BJ (cell line): Measurements from ENCODE around the gene NRCAM. TPM values are rescaled to one million over a fixed set of nuclear protein-coding genes. Genes with fewer than 3 reads are reported as not detected.

Source experiments
- CTCF ChIA-PET: fragments of 350-600 bp; formaldehyde crosslinking; extraction: SDS; loops from one replicate; lab custom pipeline; 2021; ENCODE audit warnings: antibody characterized with exemption, inconsistent platforms; lab: Yijun Ruan, JAX
- POLR2A ChIA-PET: fragments of 300-600 bp; sonication (Branson Sonifier 250); formaldehyde crosslinking; extraction: SDS; loops from one replicate; lab custom pipeline; 2021; ENCODE audit warnings: antibody characterized with exemption; lab: Charles Lee
- DNase-seq: peaks from one replicate; pipeline ENCODE4 v3.0.0-alpha.2; 2011; ENCODE audit warnings: low read depth
- H3K27me3 ChIP-seq: 2 replicates; pipeline ENCODE4 v1.6.0; 2011; ENCODE audit warnings: low read length; ENCODE audit not compliant: control insufficient read depth, insufficient read depth
- H3K36me3 ChIP-seq: 2 replicates; pipeline ENCODE4 v1.5.1; 2011; ENCODE audit warnings: low read length; ENCODE audit not compliant: control insufficient read depth, insufficient read depth
- H3K4me3 ChIP-seq: 2 replicates; pipeline ENCODE4 v1.5.1; 2011; ENCODE audit warnings: low read depth, mild to moderate bottlenecking, control low read depth, low read length
- CTCF ChIP-seq: IDR thresholded peaks from 2 replicates; pipeline ENCODE4 v1.5.1; 2011; ENCODE audit warnings: low read depth, mild to moderate bottlenecking, control low read depth, inconsistent platforms, low read length, moderate library complexity; ENCODE audit not compliant: insufficient read depth
- polyA plus RNA-seq: library from polyadenylated mRNA; depleted of rRNA; stranded (reverse); fragments of >200 nt; gene quantifications from 2 replicates; pipeline ENCODE4 v1.2.3, GENCODE V29; 2011

Gene NRCAM
- polyA plus RNA-seq, 1 experiment = 1.1 TPM

GRCh38 chr7:108166687-108167086, 289.5 kb downstream of the NRCAM start:
- no peaks in the 10 kb centered on the region for H3K36me3 ChIP-seq
- H3K4me3 ChIP-seq = no peak overlapping the region
- no peak for DNase-seq
- TF ChIP-seq CTCF = no peak
- H3K27me3 ChIP-seq = no peaks in the 10 kb centered on the region
- ChIA-PET CTCF (interaction anchor here (0.6 kb wide), 2 partner anchors 12 to 35 kb away, joined by 3 read pairs; no protein-coding TSS in a partner anchor), POLR2A (no interaction called here)

GRCh38 chr7:108165723-108166122, 290.5 kb downstream of the NRCAM start:
- ChIA-PET POLR2A (no interaction called here), CTCF (interaction anchor here (0.9 kb wide), 1 partner anchor 16 kb away, joined by 3 read pairs; no protein-coding TSS in a partner anchor)
- no peak for TF ChIP-seq CTCF
- Histone ChIP-seq H3K36me3 (no peaks in the 10 kb centered on the region), H3K4me3 (no peak overlapping the region), H3K27me3 (no peaks in the 10 kb centered on the region)
- no peak for DNase-seq

GRCh38 chr7:108164946-108165345, 291.3 kb downstream of the NRCAM start:
- TF ChIP-seq CTCF = no peak
- H3K4me3 ChIP-seq = no peak overlapping the region
- ChIA-PET CTCF (interaction anchor here (0.9 kb wide), 1 partner anchor 16 kb away, joined by 3 read pairs; no protein-coding TSS in a partner anchor), POLR2A (no interaction called here)
- no peak for DNase-seq
- no peaks in the 10 kb centered on the region for H3K36me3 ChIP-seq
- no peaks in the 10 kb centered on the region for H3K27me3 ChIP-seq

- ChIA-PET POLR2A (no interaction called here), CTCF (no interaction called here)
- DNase-seq = no peak
- no peak for TF ChIP-seq CTCF
- no peaks in the 10 kb centered on the region for H3K27me3 ChIP-seq
- H3K36me3 ChIP-seq = no peaks in the 10 kb centered on the region
- no peak overlapping the region for H3K4me3 ChIP-seq
These were observed 291.9 kb downstream of the NRCAM start for GRCh38 chr7:108164342-108164741.

GRCh38 chr7:108158776-108159175, 297.5 kb downstream of the NRCAM start:
- no peaks in the 10 kb centered on the region for H3K36me3 ChIP-seq
- TF ChIP-seq CTCF = no peak
- H3K27me3 ChIP-seq = no peaks in the 10 kb centered on the region
- ChIA-PET POLR2A (no interaction called here), CTCF (interaction anchor here (1.0 kb wide), 1 partner anchor 197 kb away, joined by 3 read pairs; no protein-coding TSS in a partner anchor)
- no peak overlapping the region for H3K4me3 ChIP-seq
- DNase-seq = no peak
